ENCODE measurements around the gene GNPDA1. TPM values are rescaled to one million over a fixed set of nuclear protein-coding genes. Genes with fewer than 3 reads are reported as not detected.
"Not testable (repeated sequence)": the region's sequence is repeated elsewhere in the genome, so short reads cannot be mapped to it uniquely, and the experiment has no call there.

GNPDA1 gene
- total RNA-seq, 4 donors from 2014 or later, result 34.1 to 46.1 (median 36.3) TPM

DNA sequence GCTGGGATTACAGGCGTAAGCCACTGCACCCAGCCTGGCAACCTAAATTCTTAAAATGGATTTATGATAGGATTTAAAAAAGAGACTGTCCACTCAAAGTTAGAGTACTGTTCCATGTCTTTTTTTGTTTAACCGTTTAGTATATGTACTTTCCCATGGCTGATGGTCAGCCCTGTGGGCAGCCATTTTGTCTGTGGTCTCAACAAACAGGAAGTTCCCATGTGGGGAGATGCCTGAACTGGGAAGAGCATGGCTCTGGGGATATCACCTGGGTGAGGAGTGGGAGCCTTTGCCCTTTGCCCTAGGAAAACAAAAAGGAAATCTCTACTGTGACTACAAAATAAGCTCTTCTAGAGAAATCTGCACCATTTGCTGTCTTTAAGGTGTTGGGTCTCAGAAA is 27.5 kb upstream of the GNPDA1 start:
- Histone ChIP-seq H3K9me3 (no peaks in the 10 kb centered on the region), H3K27me3 (no peaks in the 10 kb centered on the region), H3K4me3 (no peak overlapping the region), H3K4me1 (no peaks in the 10 kb centered on the region), H3K27ac (no peak overlapping the region), H3K36me3 (no peaks in the 10 kb centered on the region)
- 88 to 100% methylated on average over 1 of the region's 2 CpGs for WGBS, 2 donors (ENCODE audit: low coverage in 1 of 2)
- TF ChIP-seq EP300 (IDR thresholded peaks at IDR 0.05) (no peak), POLR2A (IDR thresholded peaks at IDR 0.05) (no peak), POLR2AphosphoS5 (IDR thresholded peaks at IDR 0.05) (no peak)
- TF ChIP-seq, protein P1, sequence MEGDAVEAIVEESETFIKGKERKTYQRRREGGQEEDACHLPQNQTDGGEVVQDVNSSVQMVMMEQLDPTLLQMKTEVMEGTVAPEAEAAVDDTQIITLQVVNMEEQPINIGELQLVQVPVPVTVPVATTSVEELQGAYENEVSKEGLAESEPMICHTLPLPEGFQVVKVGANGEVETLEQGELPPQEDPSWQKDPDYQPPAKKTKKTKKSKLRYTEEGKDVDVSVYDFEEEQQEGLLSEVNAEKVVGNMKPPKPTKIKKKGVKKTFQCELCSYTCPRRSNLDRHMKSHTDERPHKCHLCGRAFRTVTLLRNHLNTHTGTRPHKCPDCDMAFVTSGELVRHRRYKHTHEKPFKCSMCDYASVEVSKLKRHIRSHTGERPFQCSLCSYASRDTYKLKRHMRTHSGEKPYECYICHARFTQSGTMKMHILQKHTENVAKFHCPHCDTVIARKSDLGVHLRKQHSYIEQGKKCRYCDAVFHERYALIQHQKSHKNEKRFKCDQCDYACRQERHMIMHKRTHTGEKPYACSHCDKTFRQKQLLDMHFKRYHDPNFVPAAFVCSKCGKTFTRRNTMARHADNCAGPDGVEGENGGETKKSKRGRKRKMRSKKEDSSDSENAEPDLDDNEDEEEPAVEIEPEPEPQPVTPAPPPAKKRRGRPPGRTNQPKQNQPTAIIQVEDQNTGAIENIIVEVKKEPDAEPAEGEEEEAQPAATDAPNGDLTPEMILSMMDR (IDR thresholded peaks at IDR 0.05), result no peak
- no peak for ATAC-seq

DNA sequence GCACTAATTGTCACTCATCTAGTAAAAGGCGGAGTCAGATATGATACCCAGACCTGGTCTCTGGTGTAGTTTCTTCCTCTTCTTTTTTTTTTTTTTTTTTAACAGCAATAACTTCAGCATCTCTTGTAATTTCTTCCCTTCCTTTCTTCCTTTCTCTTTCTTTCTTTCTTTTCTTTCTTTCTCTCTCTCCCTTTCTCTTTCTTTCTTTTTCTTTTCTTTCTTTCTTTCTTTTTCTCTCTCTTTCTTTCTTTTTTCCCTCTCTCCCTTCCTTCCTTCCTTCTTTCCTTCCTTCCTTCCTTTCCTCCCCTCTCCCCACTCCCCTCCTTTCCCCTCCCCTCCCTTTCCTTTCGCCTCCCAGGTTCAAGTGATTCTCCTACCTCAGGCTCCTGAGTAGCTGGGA is 25.9 kb upstream of the GNPDA1 start:
- Histone ChIP-seq H3K27ac (no peak overlapping the region), H3K4me1 (no peaks in the 10 kb centered on the region), H3K4me3 (no peak overlapping the region), H3K27me3 (no peaks in the 10 kb centered on the region), H3K9me3 (no peaks in the 10 kb centered on the region), H3K36me3 (no peaks in the 10 kb centered on the region)
- 75 to 92% methylated on average over 1 to 2 of the region's 2 CpGs for WGBS, 2 donors (ENCODE audit: low coverage in 1 of 2)
- TF ChIP-seq POLR2AphosphoS5 (IDR thresholded peaks at IDR 0.05) (no peak), POLR2A (IDR thresholded peaks at IDR 0.05) (no peak)
- TF ChIP-seq, protein P1 (IDR thresholded peaks at IDR 0.05), result no peak
- ATAC-seq, result no peak

DNA sequence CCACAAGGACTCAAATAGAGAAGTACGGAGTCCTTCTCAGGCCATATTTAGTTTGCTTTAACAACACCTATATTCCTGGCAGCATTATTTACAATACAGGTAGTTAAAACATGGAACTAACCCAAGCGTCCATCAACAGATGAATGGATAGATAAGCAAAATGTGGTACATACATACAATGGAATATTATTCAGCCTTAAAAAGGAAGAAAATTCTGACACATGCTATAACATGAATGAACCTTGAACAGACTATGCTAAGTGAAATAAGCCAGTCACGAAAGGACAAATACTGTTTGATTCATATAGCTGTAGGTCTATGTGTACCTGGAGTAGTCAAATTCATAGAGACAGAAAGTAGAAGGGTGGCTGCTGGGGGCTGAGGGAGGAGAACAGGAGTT is 24.8 kb upstream of the GNPDA1 start:
- H3K4me1 ChIP-seq, H3K9me3 ChIP-seq, H3K4me3 ChIP-seq, H3K36me3 ChIP-seq, H3K27ac ChIP-seq, H3K27me3 ChIP-seq, ATAC-seq: not testable (repeated sequence)
- 90 to 97% methylated on average over 3 of the region's 3 CpGs for WGBS, 2 donors (ENCODE audit: low coverage in 1 of 2)

DNA sequence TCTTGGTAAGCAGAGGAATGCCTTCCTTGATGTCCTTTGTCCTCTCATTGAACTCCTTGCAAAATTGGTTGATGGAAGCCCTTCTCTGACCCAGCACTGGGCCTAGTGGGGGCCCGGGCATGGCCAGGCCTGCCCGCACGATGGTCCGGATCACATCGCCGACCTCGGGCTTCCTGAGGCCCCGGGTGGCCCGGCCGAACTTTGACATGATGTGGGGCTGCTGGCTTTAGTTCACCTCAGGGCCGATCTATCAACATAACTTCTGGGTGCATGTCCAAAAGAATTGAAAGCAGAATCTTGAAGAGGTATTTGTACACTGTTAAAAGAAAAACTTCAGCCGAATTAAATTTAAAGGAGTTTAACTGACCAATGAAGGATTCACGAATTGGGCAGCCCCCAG is 24.1 kb upstream of the GNPDA1 start:
- no peak overlapping the region for H3K27ac ChIP-seq
- no peaks in the 10 kb centered on the region for H3K27me3 ChIP-seq
- no peak for ATAC-seq
- TF ChIP-seq POLR2A (IDR thresholded peaks at IDR 0.05) (no peak), EP300 (IDR thresholded peaks at IDR 0.05) (no peak)
- H3K4me1 ChIP-seq, result no peaks in the 10 kb centered on the region
- 80 to 94% methylated on average over 2 to 7 of the region's 13 CpGs for WGBS, 2 donors (ENCODE audit: low coverage in 1 of 2)
- no peaks in the 10 kb centered on the region for H3K36me3 ChIP-seq
- no peaks in the 10 kb centered on the region for H3K9me3 ChIP-seq
- no peak overlapping the region for H3K4me3 ChIP-seq

DNA sequence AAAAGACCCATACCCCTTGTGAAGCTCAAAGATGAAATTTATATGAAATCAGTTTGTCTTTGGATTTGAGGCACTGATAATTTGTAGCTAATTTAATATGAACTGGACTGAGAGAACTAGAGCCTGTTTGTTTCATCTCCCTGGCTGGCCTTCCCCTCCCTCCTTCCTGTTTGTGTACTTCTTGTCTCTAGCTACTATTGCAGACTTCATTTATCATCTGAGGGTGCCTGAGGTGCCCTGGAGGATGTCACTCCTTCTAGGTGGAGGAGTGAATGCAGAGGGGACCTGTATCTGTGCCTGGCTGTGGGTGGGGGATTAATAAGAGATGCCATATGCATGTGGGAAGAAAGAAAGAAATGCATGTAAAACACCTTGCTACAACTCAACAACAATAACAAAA is 22.2 kb upstream of the GNPDA1 start:
- Histone ChIP-seq H3K27me3 (no peaks in the 10 kb centered on the region), H3K9me3 (no peaks in the 10 kb centered on the region), H3K4me3 (no peak overlapping the region), H3K27ac (no peak overlapping the region), H3K4me1 (no peaks in the 10 kb centered on the region), H3K36me3 (no peaks in the 10 kb centered on the region)
- no peak for TF ChIP-seq POLR2A (IDR thresholded peaks at IDR 0.05)
- TF ChIP-seq, protein P1 (IDR thresholded peaks at IDR 0.05), result no peak
- TF ChIP-seq EP300 (IDR thresholded peaks at IDR 0.05), result no peak
- no peak for TF ChIP-seq POLR2AphosphoS5 (IDR thresholded peaks at IDR 0.05)
- no peak for ATAC-seq

DNA sequence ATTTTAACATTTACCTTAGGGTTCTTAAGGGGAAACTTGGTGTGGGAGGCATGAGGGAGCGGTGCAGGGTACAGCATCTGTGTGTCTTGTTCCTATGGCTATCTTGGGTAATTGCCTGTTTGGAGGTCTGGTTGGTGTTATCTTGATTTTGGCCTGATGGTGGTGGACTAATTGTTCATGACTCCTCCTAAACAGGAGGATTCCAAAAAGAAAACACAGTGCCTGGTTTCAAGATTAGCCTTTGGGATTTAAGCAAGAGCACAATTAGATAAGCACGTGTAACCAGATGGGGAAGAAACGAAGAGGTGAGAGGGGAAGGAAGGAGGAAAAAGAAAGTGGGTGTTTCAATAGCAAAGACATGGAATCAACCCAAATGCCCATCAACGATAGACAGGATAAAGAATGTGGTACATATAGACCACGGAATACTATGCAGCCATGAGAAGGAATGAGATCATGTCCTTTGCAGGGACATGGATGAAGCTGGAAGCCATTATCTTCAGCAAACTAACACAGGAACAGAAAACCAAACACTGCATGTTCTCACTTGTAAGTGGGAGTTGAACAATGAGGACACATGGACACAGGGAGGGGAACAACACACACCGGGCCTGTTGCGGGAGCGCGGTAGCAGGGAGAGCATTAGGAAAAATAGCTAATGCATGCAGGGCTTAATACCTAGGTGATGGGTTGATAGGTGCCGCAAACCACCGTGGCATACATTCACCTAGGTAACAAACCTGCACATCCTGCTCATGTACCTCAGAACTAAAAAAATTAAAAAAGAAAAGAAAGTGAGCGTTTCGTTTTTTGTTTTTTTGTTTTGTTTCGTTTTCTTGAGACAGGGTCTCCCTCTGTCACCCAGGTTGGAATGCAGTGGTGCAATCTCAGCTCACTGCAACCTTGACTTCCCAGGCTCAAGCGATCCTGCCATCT is 21.1 kb upstream of the GNPDA1 start:
- not testable (repeated sequence) for H3K4me3 ChIP-seq, ATAC-seq, H3K4me1 ChIP-seq, H3K9me3 ChIP-seq, H3K27ac ChIP-seq, H3K27me3 ChIP-seq, H3K36me3 ChIP-seq
- WGBS, 2 donors (ENCODE audit: low coverage in 1 of 2), result 89% methylated on average over 14 to 15 of the region's 15 CpGs
